ENCODE data around the gene GRIK2. TPM values are rescaled to one million over a fixed set of nuclear protein-coding genes. Genes with fewer than 3 reads are reported as not detected.
A peak's percentile ranks its signal among the peaks of the same experiment; 100 is the strongest.

GRIK2 gene
- total RNA-seq, 1 donor from 2014 or later, result 2.8 TPM

- TF ChIP-seq CTCF (IDR thresholded peaks at IDR 0.05; ENCODE audit: unreplicated experiment), result no peak
- Mint-ChIP-seq H3K4me1 (ENCODE audit: unreplicated experiment) (no peaks in the 10 kb centered on the region), H3K27ac (ENCODE audit: unreplicated experiment) (no peak overlapping the region), H3K9me3 (ENCODE audit: unreplicated experiment) (no peaks in the 10 kb centered on the region), H3K27me3 (ENCODE audit: unreplicated experiment) (peaks cover 1% of the 10 kb centered on the region), H3K36me3 (ENCODE audit: low read depth, unreplicated experiment) (no peaks in the 10 kb centered on the region), H3K4me3 (ENCODE audit: unreplicated experiment) (no peak overlapping the region)
- no peak for DNase-seq (ENCODE audit: low spot score)
Observed at GRCh38 chr6:101832371-101832770, 438.9 kb downstream of the GRIK2 start.

GRCh38 chr6:101840100-101840499 is 446.6 kb downstream of the GRIK2 start:
- H3K9me3 Mint-ChIP-seq (ENCODE audit: unreplicated experiment), result no peaks in the 10 kb centered on the region
- H3K4me3 Mint-ChIP-seq (ENCODE audit: unreplicated experiment), result no peak overlapping the region
- H3K27me3 Mint-ChIP-seq (ENCODE audit: unreplicated experiment), result peaks cover 2% of the 10 kb centered on the region
- no peaks in the 10 kb centered on the region for H3K4me1 Mint-ChIP-seq (ENCODE audit: unreplicated experiment)
- H3K36me3 Mint-ChIP-seq (ENCODE audit: low read depth, unreplicated experiment), result no peaks in the 10 kb centered on the region
- DNase-seq (ENCODE audit: low spot score), result no peak
- no peak for TF ChIP-seq CTCF (IDR thresholded peaks at IDR 0.05; ENCODE audit: unreplicated experiment)
- H3K27ac Mint-ChIP-seq (ENCODE audit: unreplicated experiment), result no peak overlapping the region

GRCh38 chr6:101845172-101845571 is 451.7 kb downstream of the GRIK2 start:
- no peaks in the 10 kb centered on the region for H3K36me3 Mint-ChIP-seq (ENCODE audit: low read depth, unreplicated experiment)
- no peak for TF ChIP-seq CTCF (IDR thresholded peaks at IDR 0.05; ENCODE audit: unreplicated experiment)
- H3K9me3 Mint-ChIP-seq (ENCODE audit: unreplicated experiment), result no peaks in the 10 kb centered on the region
- no peak for DNase-seq (ENCODE audit: low spot score)
- H3K27ac Mint-ChIP-seq (ENCODE audit: unreplicated experiment), result no peak overlapping the region
- peaks cover 22% of the 10 kb centered on the region for H3K4me1 Mint-ChIP-seq (ENCODE audit: unreplicated experiment)
- H3K27me3 Mint-ChIP-seq (ENCODE audit: unreplicated experiment), result peaks cover 2% of the 10 kb centered on the region
- H3K4me3 Mint-ChIP-seq (ENCODE audit: unreplicated experiment), result no peak overlapping the region

- no peak overlapping the region for H3K27ac Mint-ChIP-seq (ENCODE audit: unreplicated experiment)
- H3K27me3 Mint-ChIP-seq (ENCODE audit: unreplicated experiment), result peaks cover 2% of the 10 kb centered on the region
- DNase-seq (ENCODE audit: low spot score), result no peak
- peaks cover 22% of the 10 kb centered on the region for H3K4me1 Mint-ChIP-seq (ENCODE audit: unreplicated experiment)
- no peak for TF ChIP-seq CTCF (IDR thresholded peaks at IDR 0.05; ENCODE audit: unreplicated experiment)
- no peaks in the 10 kb centered on the region for H3K9me3 Mint-ChIP-seq (ENCODE audit: unreplicated experiment)
- H3K36me3 Mint-ChIP-seq (ENCODE audit: low read depth, unreplicated experiment), result no peaks in the 10 kb centered on the region
- H3K4me3 Mint-ChIP-seq (ENCODE audit: unreplicated experiment), result no peak overlapping the region
Observed at GRCh38 chr6:101845621-101846020, 452.1 kb downstream of the GRIK2 start.

- no peaks in the 10 kb centered on the region for H3K36me3 Mint-ChIP-seq (ENCODE audit: low read depth, unreplicated experiment)
- peak; percentile 3 for DNase-seq (ENCODE audit: low spot score)
- H3K4me3 Mint-ChIP-seq (ENCODE audit: unreplicated experiment), result no peak overlapping the region
- H3K9me3 Mint-ChIP-seq (ENCODE audit: unreplicated experiment), result no peaks in the 10 kb centered on the region
- TF ChIP-seq CTCF (IDR thresholded peaks at IDR 0.05; ENCODE audit: unreplicated experiment), result no peak
- peaks cover 22% of the 10 kb centered on the region for H3K4me1 Mint-ChIP-seq (ENCODE audit: unreplicated experiment)
- no peaks in the 10 kb centered on the region for H3K27me3 Mint-ChIP-seq (ENCODE audit: unreplicated experiment)
- H3K27ac Mint-ChIP-seq (ENCODE audit: unreplicated experiment), result peak overlapping the region; percentile 82
Observed at GRCh38 chr6:101847690-101848089, 454.2 kb downstream of the GRIK2 start.

All from endothelial cell (in vitro differentiated cells).